ENCODE measurements around the gene GDF2.
A peak's percentile ranks its signal among the peaks of the same experiment; 100 is the strongest.

GDF2 gene

DNA sequence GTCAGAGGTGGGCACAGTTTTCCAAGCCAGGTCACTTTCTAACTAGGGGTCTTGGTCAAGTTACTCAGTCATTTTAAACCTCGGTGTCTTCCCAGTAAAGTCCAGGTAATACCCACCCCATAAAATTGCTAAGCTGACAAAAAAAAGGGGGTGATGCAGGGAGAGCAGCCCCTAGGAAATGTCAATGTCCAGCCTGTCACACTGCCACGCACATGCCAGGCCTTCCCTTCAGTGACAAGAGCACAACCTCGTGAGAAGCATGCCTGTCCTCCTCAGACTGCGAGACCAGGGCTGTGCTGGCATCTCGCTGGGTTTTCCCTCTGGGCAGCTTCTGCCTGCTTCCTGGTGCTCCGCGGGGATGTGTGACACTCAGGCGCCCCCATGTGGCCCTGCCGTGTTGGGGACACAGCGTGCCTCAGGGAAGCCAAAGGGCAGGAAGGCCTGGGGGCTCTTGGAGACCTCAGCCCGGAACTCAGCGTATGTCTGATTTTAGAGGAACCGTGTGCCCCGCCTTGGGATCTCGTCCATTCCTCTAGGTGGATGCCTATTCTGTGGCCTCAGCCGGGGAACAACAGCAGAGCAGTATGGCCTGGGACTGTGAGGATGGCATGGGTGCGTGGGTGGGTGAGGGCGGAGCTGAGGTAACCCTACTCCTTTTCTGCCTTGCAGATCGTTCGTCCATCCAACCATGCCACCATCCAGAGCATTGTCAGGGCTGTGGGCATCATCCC, 10.2 kb upstream of the GDF2 start:
- DNase-seq (ENCODE audit: low spot score) = peak; percentile 90

- DNase-seq (ENCODE audit: low spot score) = no peak
Measured at GRCh38 chr10:47312663-47312995, 9.6 kb upstream of the GDF2 start.

DNA sequence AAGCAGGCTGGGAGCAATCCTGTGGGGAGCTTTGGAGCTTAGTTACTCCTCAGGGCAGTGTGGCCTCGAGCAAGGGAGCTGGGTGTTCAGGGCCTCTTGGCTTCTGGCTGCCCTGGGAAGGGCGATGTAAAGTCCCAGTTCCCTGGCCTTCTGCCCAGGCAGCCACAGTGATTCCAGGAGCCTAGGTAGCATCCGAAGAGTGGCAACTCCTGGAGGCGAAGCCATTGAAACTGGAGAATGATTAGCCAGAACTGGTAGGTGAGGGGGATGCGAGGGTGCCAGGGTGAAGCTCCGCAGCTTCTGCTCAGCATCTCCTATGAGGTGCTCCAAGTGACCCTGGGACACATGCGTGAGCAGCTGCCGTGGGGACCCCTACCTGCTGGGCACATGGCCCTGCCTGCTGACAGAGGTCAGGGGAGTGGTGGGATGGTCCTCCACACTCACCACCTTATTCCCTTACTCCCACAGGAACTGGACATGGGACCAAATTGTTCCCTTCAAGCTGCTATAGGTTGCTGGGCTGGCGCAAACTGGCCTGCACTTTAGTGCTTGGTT, 7.8 kb upstream of the GDF2 start:
- no peak for DNase-seq (ENCODE audit: low spot score)

GRCh38 chr10:47315421-47315820, 6.8 kb upstream of the GDF2 start:
- no peak for DNase-seq (ENCODE audit: low spot score)

DNA sequence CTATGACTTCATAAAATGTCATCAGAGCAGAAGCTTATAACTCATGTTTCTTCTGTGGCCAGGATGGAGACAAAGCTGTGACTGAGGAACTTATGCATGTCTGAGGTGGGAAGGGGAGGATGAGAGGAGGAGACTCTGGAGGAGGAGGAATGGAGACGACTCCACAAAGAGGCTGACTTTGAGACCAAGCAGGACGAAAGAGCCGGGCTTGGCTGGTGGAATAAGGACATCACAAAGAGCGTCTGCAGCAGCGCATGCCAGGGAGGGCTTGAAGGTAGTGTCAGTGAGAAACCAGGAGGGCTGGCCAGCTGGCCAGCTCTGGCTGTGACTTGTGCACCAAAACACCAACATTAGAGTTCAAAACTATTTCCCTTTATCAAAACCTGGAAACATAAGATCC, 6.1 kb upstream of the GDF2 start:
- DNase-seq (ENCODE audit: low spot score) = no peak

- DNase-seq (ENCODE audit: low spot score) = no peak
Measured at GRCh38 chr10:47317251-47317650, 5.0 kb upstream of the GDF2 start.

- DNase-seq (ENCODE audit: low spot score) = no peak
Measured at GRCh38 chr10:47318706-47319105, 3.5 kb upstream of the GDF2 start.

- no peak for DNase-seq (ENCODE audit: low spot score)
Measured at GRCh38 chr10:47319784-47320183, 2.5 kb upstream of the GDF2 start.

- no peak for DNase-seq (ENCODE audit: low spot score)
Measured at GRCh38 chr10:47320812-47321211, 1.4 kb upstream of the GDF2 start.

GRCh38 chr10:47321521-47322195, 596 bp upstream of the GDF2 start:
- DNase-seq (ENCODE audit: low spot score) = no peak

GRCh38 chr10:47323087-47323486, 833 bp downstream of the GDF2 start:
- no peak for DNase-seq (ENCODE audit: low spot score)

GRCh38 chr10:47323636-47324296, 1.5 kb downstream of the GDF2 start:
- DNase-seq (ENCODE audit: low spot score) = no peak

GRCh38 chr10:47325303-47326291, 3.3 kb downstream of the GDF2 start:
- DNase-seq (ENCODE audit: low spot score) = no peak

- no peak for DNase-seq (ENCODE audit: low spot score)
Measured at GRCh38 chr10:47326306-47326926, 4.2 kb downstream of the GDF2 start.

- DNase-seq (ENCODE audit: low spot score) = no peak
Measured at GRCh38 chr10:47326927-47327330, 4.7 kb downstream of the GDF2 start.

GRCh38 chr10:47329855-47330254, 7.6 kb downstream of the GDF2 start:
- no peak for DNase-seq (ENCODE audit: low spot score)

- DNase-seq (ENCODE audit: low spot score) = no peak
Measured at GRCh38 chr10:47330366-47330765, 8.1 kb downstream of the GDF2 start.

DNA sequence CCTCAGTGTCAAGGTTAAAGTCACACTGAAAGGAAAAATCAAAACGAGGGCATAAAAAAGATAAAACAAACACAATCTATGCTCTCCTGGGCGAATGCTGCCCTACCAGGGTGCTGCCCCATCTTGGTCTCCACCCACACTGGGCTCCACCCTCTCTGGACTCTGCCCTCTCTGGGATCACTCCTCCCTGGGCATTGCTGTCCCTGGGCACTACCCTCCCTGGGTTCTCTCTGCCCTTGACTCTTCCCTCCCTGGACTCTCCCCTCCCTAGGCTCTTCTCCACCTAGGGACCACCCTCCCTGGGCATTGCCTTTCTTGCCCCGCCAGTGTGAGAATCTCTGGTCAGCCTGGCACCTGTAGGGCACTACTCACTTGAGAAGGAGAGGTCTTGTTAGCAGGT, 8.6 kb downstream of the GDF2 start:
- no peak for DNase-seq (ENCODE audit: low spot score)

GRCh38 chr10:47331491-47331890, 9.2 kb downstream of the GDF2 start:
- DNase-seq (ENCODE audit: low spot score) = no peak

- no peak for DNase-seq (ENCODE audit: low spot score)
Measured at GRCh38 chr10:47331954-47332353, 9.7 kb downstream of the GDF2 start.

DNA sequence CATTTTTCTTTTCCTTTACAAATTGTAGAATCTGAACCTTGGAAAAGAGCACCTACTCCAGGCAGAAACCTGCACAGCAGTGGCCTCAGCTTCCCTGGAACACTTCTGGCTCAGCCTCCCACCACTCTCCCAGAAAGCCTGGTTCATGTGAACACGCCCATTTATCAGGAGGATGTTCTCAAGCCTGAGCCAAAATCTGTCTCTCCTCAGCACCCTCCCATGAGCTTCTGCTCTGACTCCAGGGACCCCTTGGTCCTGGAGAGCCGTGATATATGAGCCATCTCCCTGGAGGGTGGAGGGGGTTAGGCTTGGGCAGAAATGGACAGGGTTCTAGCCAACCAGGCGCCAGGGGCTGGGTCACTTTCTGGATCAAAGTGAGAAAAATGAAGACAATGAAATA, 10.1 kb downstream of the GDF2 start:
- DNase-seq (ENCODE audit: low spot score) = no peak
